ENCODE results near the gene GNB1L.

Gene GNB1L

DNA sequence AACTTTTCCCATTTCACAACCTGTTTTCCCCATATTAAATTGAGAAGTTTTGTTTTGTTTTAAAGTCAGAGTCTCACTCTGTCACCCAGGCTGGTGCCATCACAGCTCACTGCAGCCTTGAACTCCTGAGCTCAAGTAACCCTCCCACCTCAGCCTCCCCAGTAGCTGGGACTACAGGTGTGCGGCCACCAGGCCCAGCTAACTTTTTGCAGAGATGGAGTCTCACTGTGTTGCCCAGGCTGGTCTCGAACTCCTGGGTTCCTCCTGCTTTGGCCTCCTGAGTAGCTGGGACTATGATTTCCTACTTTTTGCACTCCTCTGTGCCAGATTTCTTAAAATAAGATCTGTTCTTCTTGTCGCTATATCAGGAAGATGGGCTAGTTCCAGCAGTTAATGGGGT lies 44.9 kb downstream of the GNB1L start:
- H3K4me1 ChIP-seq (ENCODE audit: control insufficient read depth, insufficient read depth, low read length, unreplicated experiment) = peaks cover 4% of the 10 kb centered on the region

GRCh38 chr22:19808873-19809478 lies 45.7 kb downstream of the GNB1L start:
- Histone ChIP-seq H3K79me2 (ENCODE audit: control insufficient read depth, insufficient read depth, low read length, unreplicated experiment) (no peaks in the 10 kb centered on the region), H3K27me3 (ENCODE audit: insufficient read depth, low read length) (no peaks in the 10 kb centered on the region), H2AFZ (ENCODE audit: low read length, unreplicated experiment) (no peak overlapping the region), H3K4me3 (ENCODE audit: low read depth, low read length) (no peak overlapping the region), H3K27ac (ENCODE audit: low read depth, low read length) (no peak overlapping the region), H3K36me3 (ENCODE audit: insufficient read depth, low read length) (no peaks in the 10 kb centered on the region), H3K4me1 (ENCODE audit: control insufficient read depth, insufficient read depth, low read length, unreplicated experiment) (peaks cover 4% of the 10 kb centered on the region)

More for the DNA sequence above, 44.9 kb downstream of the GNB1L start:
- H3K79me2 ChIP-seq (ENCODE audit: control insufficient read depth, insufficient read depth, low read length, unreplicated experiment) = no peaks in the 10 kb centered on the region
- H3K36me3 ChIP-seq (ENCODE audit: insufficient read depth, low read length) = no peaks in the 10 kb centered on the region
- no peaks in the 10 kb centered on the region for H3K27me3 ChIP-seq (ENCODE audit: insufficient read depth, low read length)
- H3K27ac ChIP-seq (ENCODE audit: low read depth, low read length) = no peak overlapping the region
- H2AFZ ChIP-seq (ENCODE audit: low read length, unreplicated experiment) = no peak overlapping the region
- no peak overlapping the region for H3K4me3 ChIP-seq (ENCODE audit: low read depth, low read length)

GRCh38 chr22:19807914-19808872 lies 46.5 kb downstream of the GNB1L start:
- no peak overlapping the region for H2AFZ ChIP-seq (ENCODE audit: low read length, unreplicated experiment)
- H3K4me1 ChIP-seq (ENCODE audit: control insufficient read depth, insufficient read depth, low read length, unreplicated experiment) = peaks cover 4% of the 10 kb centered on the region
- no peaks in the 10 kb centered on the region for H3K79me2 ChIP-seq (ENCODE audit: control insufficient read depth, insufficient read depth, low read length, unreplicated experiment)
- no peak overlapping the region for H3K4me3 ChIP-seq (ENCODE audit: low read depth, low read length)
- no peaks in the 10 kb centered on the region for H3K27me3 ChIP-seq (ENCODE audit: insufficient read depth, low read length)
- no peak overlapping the region for H3K27ac ChIP-seq (ENCODE audit: low read depth, low read length)
- no peaks in the 10 kb centered on the region for H3K36me3 ChIP-seq (ENCODE audit: insufficient read depth, low read length)

DNA sequence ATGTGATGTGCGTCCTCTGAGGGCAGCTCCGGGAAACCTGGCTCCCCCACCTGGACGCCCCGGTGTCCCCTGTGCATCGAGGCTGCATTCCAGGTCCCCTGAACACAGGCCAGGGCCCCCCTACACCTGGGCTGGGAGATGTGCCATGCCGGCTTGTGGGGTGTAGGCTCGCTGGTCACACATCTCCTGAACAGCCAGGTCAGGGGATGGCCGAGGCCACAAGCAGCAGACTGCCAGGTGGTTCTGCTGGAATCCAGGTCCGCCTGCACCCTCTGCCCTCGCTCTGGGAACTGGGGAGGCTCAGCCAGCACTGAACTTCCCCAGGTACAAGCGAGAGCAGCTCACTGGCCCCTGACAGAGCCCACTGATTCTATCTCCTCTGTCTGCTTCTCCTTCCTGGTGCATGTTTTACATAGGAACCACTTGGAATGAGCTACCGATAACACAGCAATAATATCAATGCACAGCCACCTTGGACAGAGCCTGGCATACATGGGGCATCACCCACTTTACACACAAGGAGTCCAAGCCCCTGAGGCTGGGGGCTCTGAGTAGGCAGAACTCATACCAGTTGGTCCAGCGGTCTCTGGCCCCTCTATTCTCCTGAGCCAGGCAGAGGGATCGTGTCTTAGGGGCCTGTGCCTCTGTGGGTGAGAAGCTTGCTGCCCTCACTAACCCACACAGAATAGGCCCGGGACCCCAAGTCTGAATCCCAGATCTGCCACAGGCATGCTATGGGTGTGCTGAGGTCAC lies 47.3 kb downstream of the GNB1L start:
- Histone ChIP-seq H3K4me3 (ENCODE audit: low read depth, low read length) (no peak overlapping the region), H3K27me3 (ENCODE audit: insufficient read depth, low read length) (no peaks in the 10 kb centered on the region), H3K79me2 (ENCODE audit: control insufficient read depth, insufficient read depth, low read length, unreplicated experiment) (no peaks in the 10 kb centered on the region), H3K27ac (ENCODE audit: low read depth, low read length) (no peak overlapping the region), H3K36me3 (ENCODE audit: insufficient read depth, low read length) (no peaks in the 10 kb centered on the region), H2AFZ (ENCODE audit: low read length, unreplicated experiment) (no peak overlapping the region), H3K4me1 (ENCODE audit: control insufficient read depth, insufficient read depth, low read length, unreplicated experiment) (peaks cover 4% of the 10 kb centered on the region)

DNA sequence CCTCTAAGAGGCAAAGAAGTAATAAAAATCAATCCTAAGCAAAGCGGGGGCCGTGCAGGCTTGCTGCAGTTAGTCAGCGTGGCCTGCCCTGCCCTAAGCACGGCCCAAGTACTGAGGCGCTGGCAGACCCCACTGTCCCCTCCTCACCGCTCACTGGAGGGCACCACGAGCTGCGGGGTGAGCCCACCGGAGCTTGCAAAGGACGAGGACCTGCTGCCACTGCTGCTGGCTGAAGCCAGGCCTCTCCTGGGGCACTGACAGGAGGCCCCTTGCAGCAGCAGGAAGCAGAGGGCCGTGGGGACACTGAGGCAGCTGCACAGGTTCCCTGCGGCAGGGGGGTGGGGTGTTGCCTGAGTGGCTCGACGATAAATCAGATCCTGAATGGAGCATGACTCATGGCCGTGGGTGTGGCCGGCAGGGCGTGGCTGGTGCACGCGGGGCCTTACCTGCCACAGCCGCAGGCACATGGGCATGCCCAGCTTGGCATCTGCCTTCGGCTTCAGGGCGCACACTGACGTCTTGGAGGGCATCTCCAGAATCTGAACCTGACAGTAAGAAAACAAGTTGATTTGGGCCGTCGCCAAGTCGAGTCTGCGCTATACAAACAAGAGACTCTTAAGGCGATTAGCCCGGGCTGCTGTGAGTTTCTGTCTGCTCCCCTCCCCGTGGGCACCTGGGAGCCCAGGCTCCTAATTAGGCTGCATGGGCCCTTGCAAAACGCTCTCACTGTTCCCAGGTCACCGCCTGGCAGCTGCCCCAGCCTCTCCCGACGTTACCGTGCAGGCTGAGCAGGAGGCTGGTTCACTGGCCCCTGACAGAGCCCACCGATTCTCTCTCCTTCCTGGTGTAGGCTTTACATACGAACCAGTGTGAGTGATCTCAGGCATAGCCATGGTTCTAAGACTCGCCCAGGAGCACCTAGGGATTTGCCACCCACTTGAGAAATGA lies 48.2 kb downstream of the GNB1L start:
- no peaks in the 10 kb centered on the region for H3K27me3 ChIP-seq (ENCODE audit: insufficient read depth, low read length)
- H3K36me3 ChIP-seq (ENCODE audit: insufficient read depth, low read length) = no peaks in the 10 kb centered on the region
- no peak overlapping the region for H2AFZ ChIP-seq (ENCODE audit: low read length, unreplicated experiment)
- H3K27ac ChIP-seq (ENCODE audit: low read depth, low read length) = no peak overlapping the region
- H3K79me2 ChIP-seq (ENCODE audit: control insufficient read depth, insufficient read depth, low read length, unreplicated experiment) = no peaks in the 10 kb centered on the region
- H3K4me3 ChIP-seq (ENCODE audit: low read depth, low read length) = no peak overlapping the region
- H3K4me1 ChIP-seq (ENCODE audit: control insufficient read depth, insufficient read depth, low read length, unreplicated experiment) = peaks cover 4% of the 10 kb centered on the region

- Histone ChIP-seq H3K27me3 (ENCODE audit: insufficient read depth, low read length) (no peaks in the 10 kb centered on the region), H3K36me3 (ENCODE audit: insufficient read depth, low read length) (no peaks in the 10 kb centered on the region), H2AFZ (ENCODE audit: low read length, unreplicated experiment) (no peak overlapping the region), H3K79me2 (ENCODE audit: control insufficient read depth, insufficient read depth, low read length, unreplicated experiment) (no peaks in the 10 kb centered on the region), H3K4me3 (ENCODE audit: low read depth, low read length) (no peak overlapping the region), H3K4me1 (ENCODE audit: control insufficient read depth, insufficient read depth, low read length, unreplicated experiment) (peaks cover 4% of the 10 kb centered on the region), H3K27ac (ENCODE audit: low read depth, low read length) (no peak overlapping the region)
These were observed 48.9 kb downstream of the GNB1L start for GRCh38 chr22:19805821-19806212.

DNA sequence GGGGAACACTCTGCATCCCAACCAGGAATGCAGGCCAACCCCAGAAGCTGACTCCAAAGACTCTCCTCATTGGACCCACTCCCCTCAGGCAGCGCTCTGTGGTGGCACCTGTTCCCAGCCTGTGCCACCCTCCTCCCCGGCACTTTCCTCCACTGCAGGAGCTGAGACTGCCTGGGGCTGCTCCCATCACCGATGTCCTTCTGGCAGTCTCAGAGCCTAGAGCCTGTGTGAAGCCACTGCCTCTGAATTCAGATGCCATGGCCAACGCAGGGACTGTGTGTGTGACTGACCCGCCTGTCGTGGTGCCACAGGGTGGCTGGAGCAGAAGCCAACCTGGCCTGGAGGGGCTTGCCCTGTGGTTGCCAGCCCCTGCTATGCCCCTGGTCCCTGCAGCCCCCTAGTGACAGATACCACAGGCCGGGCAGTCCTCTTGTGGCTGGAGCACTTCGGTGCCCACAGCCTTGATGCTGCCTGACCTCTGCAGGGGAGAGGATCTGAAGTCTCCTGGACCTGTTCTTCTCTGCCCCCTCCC lies 50.9 kb downstream of the GNB1L start:
- H3K79me2 ChIP-seq (ENCODE audit: control insufficient read depth, insufficient read depth, low read length, unreplicated experiment) = no peaks in the 10 kb centered on the region
- no peak overlapping the region for H3K4me3 ChIP-seq (ENCODE audit: low read depth, low read length)
- no peak overlapping the region for H3K27ac ChIP-seq (ENCODE audit: low read depth, low read length)
- no peaks in the 10 kb centered on the region for H3K27me3 ChIP-seq (ENCODE audit: insufficient read depth, low read length)
- H2AFZ ChIP-seq (ENCODE audit: low read length, unreplicated experiment) = no peak overlapping the region
- peaks cover 14% of the 10 kb centered on the region for H3K4me1 ChIP-seq (ENCODE audit: control insufficient read depth, insufficient read depth, low read length, unreplicated experiment)
- H3K36me3 ChIP-seq (ENCODE audit: insufficient read depth, low read length) = no peaks in the 10 kb centered on the region

DNA sequence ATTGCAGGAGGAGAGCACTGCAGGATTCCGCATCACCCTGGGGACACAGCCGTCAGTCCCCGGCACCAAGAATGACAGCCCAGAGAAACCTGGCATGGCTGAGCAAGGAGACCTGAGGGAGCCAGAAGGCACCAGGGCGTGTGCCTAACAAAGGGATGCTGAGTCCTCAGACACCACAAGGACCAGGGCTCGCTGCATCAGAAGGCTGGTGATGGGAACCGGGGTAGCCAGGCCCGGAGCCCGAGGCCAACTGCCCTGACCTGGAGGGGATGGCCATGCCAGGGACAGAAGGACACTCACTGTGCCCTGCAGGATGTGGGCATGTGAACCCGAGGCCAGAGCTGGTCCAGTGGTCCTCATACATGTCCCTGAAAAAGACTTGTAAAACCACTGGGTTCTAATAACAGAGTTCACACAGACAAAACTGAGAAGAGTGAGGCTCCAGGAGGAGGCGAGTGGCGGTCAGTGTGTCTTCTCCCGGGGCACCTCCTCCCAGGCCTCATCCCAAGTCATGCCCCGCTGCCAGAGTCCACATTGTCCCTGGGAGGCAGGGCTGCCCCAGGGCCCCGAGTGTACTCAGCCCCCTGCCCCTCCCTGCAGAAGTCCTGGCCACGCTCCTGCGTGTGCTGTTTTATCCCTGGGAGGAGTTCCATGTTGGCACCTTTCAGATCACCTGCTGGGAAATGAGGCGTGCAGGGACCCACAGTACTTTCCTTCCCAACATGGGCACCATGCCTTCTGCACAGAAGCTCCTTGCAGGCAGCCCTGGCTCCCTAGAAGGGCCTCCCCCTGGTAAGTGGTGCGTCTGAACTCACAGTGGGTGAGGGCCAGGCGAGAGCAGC lies 51.6 kb downstream of the GNB1L start:
- no peaks in the 10 kb centered on the region for H3K36me3 ChIP-seq (ENCODE audit: insufficient read depth, low read length)

More for the DNA sequence above, 51.6 kb downstream of the GNB1L start:
- Histone ChIP-seq H3K79me2 (ENCODE audit: control insufficient read depth, insufficient read depth, low read length, unreplicated experiment) (no peaks in the 10 kb centered on the region), H3K4me1 (ENCODE audit: control insufficient read depth, insufficient read depth, low read length, unreplicated experiment) (peaks cover 14% of the 10 kb centered on the region), H3K27me3 (ENCODE audit: insufficient read depth, low read length) (no peaks in the 10 kb centered on the region), H2AFZ (ENCODE audit: low read length, unreplicated experiment) (no peak overlapping the region), H3K27ac (ENCODE audit: low read depth, low read length) (no peak overlapping the region), H3K4me3 (ENCODE audit: low read depth, low read length) (no peak overlapping the region)
